Inferior parietal cortex (tissue), 1 donor: ENCODE results near the gene FOXO6.

Experiments
- DNase-seq: peaks from one replicate; pipeline ENCODE4 v3.0.0-alpha.2; 2016; ENCODE audit errors: extremely low spot score

The FOXO6 gene

GRCh38 chr1:41382480-41383090 lies 21.4 kb downstream of the FOXO6 start:
- DNase-seq, result no peak

- no peak for DNase-seq
Observed at GRCh38 chr1:41383094-41383852, 22.0 kb downstream of the FOXO6 start.

DNA sequence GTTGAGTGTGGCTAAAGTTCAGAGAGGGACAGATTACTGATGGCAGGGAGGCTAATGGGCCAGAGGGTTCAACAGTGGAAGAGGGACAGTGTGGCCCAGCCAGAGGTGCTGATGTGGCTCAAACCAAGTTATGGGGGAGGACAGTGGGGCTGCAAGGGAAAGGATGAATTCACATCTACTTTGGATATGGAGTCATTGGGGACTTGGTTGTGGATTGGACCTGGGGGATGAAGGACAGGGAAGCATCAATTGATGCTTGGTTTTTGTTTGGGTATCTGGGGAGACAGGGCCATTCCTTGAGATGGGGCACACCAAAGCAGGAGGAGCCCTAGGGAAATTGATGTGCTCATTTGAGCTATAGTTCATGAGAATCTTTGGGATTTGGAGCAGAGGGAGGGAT lies 23.3 kb downstream of the FOXO6 start:
- DNase-seq, result no peak

DNA sequence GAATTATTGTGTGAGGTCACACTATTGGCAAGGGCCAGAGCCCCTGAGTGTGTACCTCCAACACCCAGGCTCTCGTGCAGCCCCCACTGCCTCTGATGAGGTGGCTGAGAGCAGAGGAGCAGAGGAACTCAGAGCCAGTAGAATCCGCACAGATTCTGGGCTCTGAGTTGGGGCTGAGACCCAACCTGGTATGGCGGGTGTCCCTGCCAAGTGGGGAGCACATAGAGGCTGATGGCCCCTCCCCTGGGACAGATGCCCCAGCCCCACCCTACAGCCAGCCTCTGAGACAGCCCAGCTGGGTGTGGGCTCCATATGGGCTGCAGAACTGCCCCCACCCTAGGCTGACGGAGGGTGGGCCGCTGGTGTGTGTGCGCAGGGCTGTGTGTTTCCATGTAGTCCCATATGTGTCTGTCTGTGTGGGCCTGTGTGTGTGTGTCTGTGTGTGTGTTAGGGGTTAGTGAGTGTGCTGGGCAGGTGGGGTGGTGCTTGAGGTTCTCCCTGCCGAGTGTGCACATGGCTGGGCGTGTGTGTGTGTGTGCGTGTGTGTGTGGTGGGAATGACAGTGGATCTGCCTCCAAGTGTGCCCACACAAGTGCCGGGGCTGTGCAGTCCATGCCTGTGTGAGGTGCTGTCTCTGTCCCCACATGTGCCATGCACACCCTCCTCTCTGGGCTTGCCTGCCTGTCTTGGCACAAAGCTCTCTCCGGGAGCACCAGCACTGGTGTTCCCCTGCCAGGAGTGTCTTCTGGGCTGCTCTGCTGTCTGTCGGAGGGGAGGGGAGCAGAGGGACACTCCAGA lies 24.4 kb downstream of the FOXO6 start:
- DNase-seq, result no peak

GRCh38 chr1:41386196-41386663 lies 25.0 kb downstream of the FOXO6 start:
- DNase-seq, result no peak

GRCh38 chr1:41387667-41388091 lies 26.4 kb downstream of the FOXO6 start:
- no peak for DNase-seq

DNA sequence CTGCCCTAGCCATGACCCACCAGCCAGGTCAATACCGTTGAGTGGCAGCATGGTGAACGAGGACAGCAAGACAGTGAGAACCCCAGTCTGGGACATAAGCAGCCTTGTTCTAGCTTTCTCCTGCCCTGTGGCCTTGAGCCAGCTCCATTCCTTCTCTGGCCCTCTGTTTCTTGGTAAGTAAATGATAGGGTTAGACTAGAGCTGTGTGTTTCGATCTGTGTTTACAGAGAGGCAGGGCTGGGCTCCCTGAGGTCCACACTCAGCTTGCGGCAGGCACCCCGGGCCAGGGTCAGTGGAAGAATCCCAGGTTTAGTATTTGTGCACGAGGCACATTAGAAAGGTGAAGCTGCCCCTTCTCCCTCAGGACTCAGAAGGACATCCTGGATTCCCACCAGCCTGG lies 27.3 kb downstream of the FOXO6 start:
- DNase-seq, result no peak

DNA sequence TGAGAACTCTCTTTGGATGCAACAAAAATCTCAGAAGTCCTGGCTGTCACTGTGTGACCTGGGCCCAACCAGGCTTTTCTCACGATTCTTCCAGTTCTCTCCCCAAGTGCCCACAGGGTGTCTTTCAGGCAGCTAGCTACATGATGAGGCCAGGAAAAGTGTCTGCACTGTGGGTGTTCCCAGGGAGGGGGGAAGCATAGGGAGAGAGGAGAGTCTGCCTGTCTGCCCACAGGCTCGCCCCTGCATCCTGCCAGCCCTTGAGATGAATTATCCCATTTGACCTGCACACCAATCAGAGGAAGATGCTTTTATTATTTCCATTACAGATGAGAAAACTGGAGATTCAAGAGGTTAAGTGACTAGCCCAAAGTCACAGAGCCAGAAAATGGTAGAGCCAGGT lies 27.8 kb downstream of the FOXO6 start:
- DNase-seq, result no peak

- DNase-seq, result no peak
Observed at GRCh38 chr1:41390166-41390565, 28.9 kb downstream of the FOXO6 start.

- no peak for DNase-seq
Observed at GRCh38 chr1:41390573-41390972, 29.3 kb downstream of the FOXO6 start.

DNA sequence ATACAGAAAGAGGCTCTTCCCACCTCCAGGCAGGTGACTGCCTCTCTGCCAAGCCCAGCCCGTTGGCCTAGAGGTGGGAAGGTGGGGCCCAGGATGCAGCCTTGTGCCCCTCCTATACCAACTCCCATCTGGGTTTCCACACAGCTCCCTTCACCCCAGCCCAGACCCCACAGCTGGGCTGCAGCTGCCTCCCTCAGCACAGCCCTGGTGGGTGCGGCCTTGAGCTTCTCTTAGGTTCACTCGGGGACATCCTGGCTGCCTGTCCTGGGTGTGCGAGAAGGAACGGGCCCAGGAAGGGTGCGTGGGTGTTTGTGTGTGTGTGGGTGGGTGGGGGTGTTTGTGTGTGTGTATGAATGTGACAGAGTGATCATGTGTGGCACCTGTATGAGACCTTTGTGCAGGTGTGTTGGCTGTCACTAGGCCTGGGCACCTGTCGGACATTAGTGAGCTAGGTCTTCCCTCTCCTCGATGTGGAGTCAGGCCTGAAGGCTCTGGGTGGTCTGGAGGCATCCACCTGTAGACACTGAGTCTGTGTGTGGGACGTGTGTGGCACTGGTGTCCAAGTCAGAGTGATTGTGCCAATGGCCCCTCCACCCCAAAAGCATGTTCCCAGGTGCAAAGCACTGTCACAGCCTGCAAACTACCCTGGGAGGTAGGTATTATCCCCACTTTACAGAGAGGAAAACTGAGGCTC lies 30.7 kb downstream of the FOXO6 start:
- no peak for DNase-seq

DNA sequence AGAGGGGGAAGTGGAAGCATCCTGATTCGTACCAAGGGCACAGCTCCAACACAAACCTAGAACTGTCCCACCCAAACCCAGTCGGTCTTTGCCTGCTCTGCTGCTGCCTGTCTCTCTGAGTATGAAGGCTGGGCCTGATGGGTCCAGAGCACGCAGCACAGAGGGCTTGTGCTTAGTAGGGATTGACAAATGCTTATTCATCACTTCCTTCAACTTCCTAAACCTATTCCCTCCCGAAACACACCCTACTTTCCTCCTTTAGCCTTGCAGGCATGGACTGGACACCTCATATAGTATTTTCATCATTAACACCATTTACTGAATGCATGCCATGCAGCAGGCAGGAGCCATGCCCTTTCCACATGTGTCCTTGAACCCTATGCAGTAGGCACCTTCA lies 31.3 kb downstream of the FOXO6 start:
- DNase-seq, result no peak

- no peak for DNase-seq
Observed at GRCh38 chr1:41393716-41394368, 32.6 kb downstream of the FOXO6 start.

- no peak for DNase-seq
Observed at GRCh38 chr1:41394369-41394744, 33.1 kb downstream of the FOXO6 start.

- DNase-seq, result no peak
Observed at GRCh38 chr1:41394959-41395956, 34.0 kb downstream of the FOXO6 start.

DNA sequence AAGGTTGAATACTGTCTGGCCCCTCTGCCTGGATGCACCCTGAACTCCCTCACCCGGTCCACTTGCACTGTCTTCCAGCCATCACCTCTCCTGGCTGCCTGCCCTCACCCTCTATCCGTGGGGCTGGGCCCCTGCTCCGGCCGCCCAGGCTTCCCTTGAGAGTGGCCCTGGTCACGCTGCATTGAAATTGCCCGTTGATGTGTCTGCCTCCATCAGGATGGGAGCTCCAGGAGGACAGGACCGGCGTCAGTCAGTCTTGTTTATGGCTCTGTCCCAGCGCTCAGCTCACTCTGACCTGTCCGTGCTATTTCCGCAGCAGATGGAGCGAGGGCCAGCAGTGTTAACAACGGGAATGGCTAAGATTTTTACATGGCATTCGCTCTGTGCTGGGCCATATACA lies 34.9 kb downstream of the FOXO6 start:
- DNase-seq, result no peak

- no peak for DNase-seq
Observed at GRCh38 chr1:41397020-41397419, 35.8 kb downstream of the FOXO6 start.

DNA sequence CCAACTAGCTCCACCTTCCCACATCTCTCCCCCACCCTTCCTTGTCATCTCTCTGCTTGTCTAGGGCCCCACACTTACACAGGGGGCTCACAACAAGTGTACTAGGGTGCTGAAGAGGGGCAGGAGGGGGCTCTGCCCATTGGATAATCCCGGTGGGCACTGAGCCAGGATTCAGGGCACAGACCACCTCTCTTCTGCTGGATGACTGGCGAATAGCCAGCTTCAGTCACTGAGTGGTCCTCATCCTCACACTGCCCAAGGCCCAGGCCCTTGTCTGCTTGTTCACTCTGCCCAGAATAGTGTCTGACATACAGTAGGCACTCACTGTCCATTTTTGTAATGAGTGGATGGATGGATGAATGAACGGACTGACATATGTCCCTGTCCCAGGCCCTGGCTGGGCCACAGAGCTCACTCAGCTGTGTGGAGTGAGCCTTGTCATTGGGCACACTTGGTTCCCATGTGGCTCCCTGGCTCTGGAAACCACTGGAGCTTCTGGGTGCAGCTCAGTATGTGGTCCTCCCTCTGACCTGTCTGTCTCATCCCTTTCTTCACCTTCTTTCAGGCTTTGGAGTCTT lies 36.6 kb downstream of the FOXO6 start:
- DNase-seq, result no peak

DNA sequence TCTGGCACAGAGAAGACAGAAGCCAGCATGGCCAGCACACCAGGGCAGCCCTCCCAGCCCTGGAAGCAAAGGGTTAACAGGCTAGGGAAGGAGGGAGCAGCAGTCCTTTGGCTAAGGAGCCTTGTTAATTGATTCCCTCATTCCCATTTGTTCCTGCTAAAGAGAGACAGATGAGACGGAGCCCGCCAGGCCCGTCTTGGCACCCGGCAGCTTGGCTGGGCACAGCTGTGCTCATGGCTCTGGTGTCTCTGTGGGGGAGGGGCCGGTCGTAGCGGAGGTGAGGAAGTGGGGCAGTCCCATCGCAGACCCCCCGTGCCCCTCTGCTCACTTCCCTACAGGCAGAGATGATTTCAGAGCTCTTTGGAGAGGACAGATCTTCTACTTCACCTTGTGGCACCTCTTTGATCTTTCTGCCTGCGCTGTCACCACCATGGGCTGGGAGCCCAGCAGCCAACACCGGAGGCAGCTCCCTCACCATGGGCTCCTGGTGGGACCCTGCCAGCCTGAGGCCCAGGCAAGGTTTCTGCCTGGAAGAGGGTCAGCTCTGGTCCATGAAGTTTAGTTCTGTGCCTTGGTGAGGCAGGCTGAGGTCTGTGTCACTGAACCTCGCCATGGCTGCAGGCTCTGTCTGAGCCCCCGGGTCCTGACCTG lies 38.0 kb downstream of the FOXO6 start:
- DNase-seq, result no peak
